ENCODE data around the gene MAST4.

GRCh38 chr5:66884564-66885243, 288.5 kb downstream of the MAST4 start:
- TF ChIP-seq CTCF (IDR thresholded peaks at IDR 0.05) (no peak), EZH2 (IDR thresholded peaks at IDR 0.05; ENCODE audit: borderline replicate concordance, insufficient read depth, low read depth, low read length, poor library complexity, severe bottlenecking) (no peak)

Data from B cell (primary cell).